GM23248 (cell line): ENCODE measurements around the gene OOSP2. TPM values are rescaled to one million over a fixed set of nuclear protein-coding genes. Genes with fewer than 3 reads are reported as not detected.
"Not testable (repeated sequence)": the region's sequence is repeated elsewhere in the genome, so short reads cannot be mapped to it uniquely, and the experiment has no call there.

Source experiments
- DNase-seq: peaks from one replicate; pipeline ENCODE4 v3.0.0-alpha.2; 2015
- H2AFZ ChIP-seq: fragments of 200-600 bp; sonication (generic); 2 replicates; pipeline ENCODE4 v1.6.1; 2016; ENCODE audit warnings: antibody characterized with exemption
- H3F3A ChIP-seq: fragments of 200-600 bp; sonication (generic); 2 replicates; pipeline ENCODE4 v1.6.1; 2016; ENCODE audit warnings: mild to moderate bottlenecking, antibody characterized with exemption, mixed run types; ENCODE audit not compliant: insufficient read depth
- H3K27ac ChIP-seq: fragments of 200-600 bp; sonication (generic); 2 replicates; pipeline ENCODE4 v1.5.1; 2016; ENCODE audit warnings: mild to moderate bottlenecking
- H3K27me3 ChIP-seq: fragments of 200-600 bp; sonication (generic); replicated peaks from 2 replicates; pipeline ENCODE4 v1.6.1; 2016; ENCODE audit warnings: mild to moderate bottlenecking; ENCODE audit not compliant: insufficient read depth
- H3K36me3 ChIP-seq: fragments of 200-600 bp; sonication (generic); 2 replicates; pipeline ENCODE4 v1.6.1; 2016; ENCODE audit warnings: low read depth, mild to moderate bottlenecking
- H3K4me1 ChIP-seq: fragments of 200-600 bp; sonication (generic); 2 replicates; pipeline ENCODE4 v1.6.1; 2016; ENCODE audit warnings: mild to moderate bottlenecking; ENCODE audit not compliant: insufficient read depth
- H3K4me2 ChIP-seq: fragments of 200-600 bp; sonication (generic); one replicate; pipeline ENCODE4 v1.6.1; 2016; ENCODE audit warnings: mild to moderate bottlenecking; ENCODE audit not compliant: unreplicated experiment
- H3K4me3 ChIP-seq: fragments of 200-600 bp; sonication (generic); 2 replicates; pipeline ENCODE4 v1.5.1; 2016; ENCODE audit warnings: mild to moderate bottlenecking
- H3K79me2 ChIP-seq: fragments of 200-600 bp; sonication (generic); 2 replicates; pipeline ENCODE4 v1.6.1; 2016; ENCODE audit warnings: mild to moderate bottlenecking; ENCODE audit not compliant: insufficient read depth
- H3K9ac ChIP-seq: fragments of 200-600 bp; sonication (generic); 2 replicates; pipeline ENCODE4 v1.6.1; 2016; ENCODE audit warnings: mild to moderate bottlenecking
- H3K9me2 ChIP-seq: fragments of 200-600 bp; sonication (generic); 2 replicates; pipeline ENCODE4 v1.6.1; 2016; ENCODE audit warnings: mixed run types, mild to moderate bottlenecking, moderate library complexity; ENCODE audit not compliant: insufficient read depth
- H3K9me3 ChIP-seq: fragments of 200-600 bp; sonication (generic); one replicate; pipeline ENCODE4 v1.6.1; 2017; ENCODE audit warnings: low read depth
- H4K20me1 ChIP-seq: fragments of 200-600 bp; sonication (generic); 2 replicates; pipeline ENCODE4 v1.6.0; 2016; ENCODE audit not compliant: insufficient read depth
- EZH2 ChIP-seq: fragments of 200-600 bp; sonication (generic); IDR thresholded peaks from 2 replicates; pipeline ENCODE4 v1.6.1; 2018; ENCODE audit warnings: antibody characterized with exemption, mild to moderate bottlenecking; ENCODE audit not compliant: insufficient read depth, poor library complexity, severe bottlenecking
- EZH2phosphoT487 ChIP-seq: fragments of 200-600 bp; sonication (generic); IDR thresholded peaks from 2 replicates; pipeline ENCODE4 v1.6.1; 2018; ENCODE audit warnings: antibody characterized with exemption, moderate library complexity, mild to moderate bottlenecking, low read depth; ENCODE audit not compliant: insufficient read depth
- WGBS, 2 experiments: methylation state at CpG; one replicate each; pipeline ENCODE4 v1.1.6; 2015 to 2017; ENCODE audit warnings: low lambda C conversion rate in 2 of 2, low coverage in 1 of 2; ENCODE audit errors: missing lambda C conversion rate in 2 of 2; 5-methylcytosine and 5-hydroxymethylcytosine counted together
- in situ Hi-C: fragments of 300-500 bp; cut with MboI; formaldehyde crosslinking; loops from 2 replicates; pipeline ENCODE4 v1.15.0; 2020
- polyA plus RNA-seq: library from polyadenylated mRNA; unstranded; fragments of >200 nt; fragmentation: Nextera tagmentation; extraction: Ambion mirVana; gene quantifications from 2 replicates; pipeline ENCODE4 v1.2.1, GENCODE V29; 2016
- total RNA-seq: library from RNA; depleted of rRNA; stranded (reverse); fragments of >200 nt; shearing (Covaris generic); gene quantifications from 2 replicates; pipeline ENCODE4 v1.2.3, GENCODE V29; 2014

OOSP2 gene
- total and polyA plus RNA-seq, 2 experiments from 2014 or later = not detected

DNA sequence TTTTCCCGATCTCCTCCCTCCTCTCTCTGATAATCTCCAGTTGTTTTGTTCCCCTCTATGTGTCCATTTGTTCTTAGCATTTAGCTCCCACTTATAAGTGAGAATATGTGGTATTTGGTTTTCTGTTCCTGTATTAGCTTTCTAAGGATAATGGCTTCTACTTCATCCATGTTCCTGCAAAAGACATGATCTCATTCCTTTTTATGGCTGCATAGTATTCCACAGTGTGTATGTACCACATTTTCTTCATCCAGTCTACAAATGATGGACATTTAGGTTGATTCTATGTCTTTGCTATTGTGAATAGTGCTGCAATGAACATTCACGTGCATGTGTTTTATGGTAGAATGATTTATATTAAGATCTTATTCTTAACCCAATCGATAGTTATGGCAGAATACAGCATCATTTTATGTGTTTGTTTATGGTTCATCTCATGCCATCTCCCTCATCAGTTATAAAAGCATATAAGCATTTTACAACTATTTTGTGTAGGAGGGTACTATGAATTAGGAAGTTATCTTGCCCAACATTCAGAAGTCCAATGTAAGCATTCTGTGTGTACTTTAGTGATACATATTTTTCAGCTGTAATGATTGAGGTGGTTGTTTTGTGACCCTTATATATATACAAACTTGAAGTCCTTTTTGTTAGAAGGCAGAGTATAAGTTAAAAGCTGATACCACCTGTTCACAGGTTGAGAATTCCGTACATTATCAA, 19.5 kb downstream of the OOSP2 start:
- H3K9me2 ChIP-seq = no peaks in the 10 kb centered on the region
- H3K9ac ChIP-seq = no peak overlapping the region
- H3K36me3 ChIP-seq = no peaks in the 10 kb centered on the region
- DNase-seq = no peak
- H3K4me2 ChIP-seq = no peak overlapping the region
- no peak overlapping the region for H3K4me3 ChIP-seq
- no peaks in the 10 kb centered on the region for H3K27me3 ChIP-seq
- H3K27ac ChIP-seq = no peak overlapping the region
- no peaks in the 10 kb centered on the region for H3K4me1 ChIP-seq
- peaks cover 3% of the 10 kb centered on the region for H3K9me3 ChIP-seq
- WGBS, 2 experiments = 35 to 37% methylated on average over 4 of the region's 4 CpGs
- H3F3A ChIP-seq = no peaks in the 10 kb centered on the region
- H2AFZ ChIP-seq = no peak overlapping the region
- in situ Hi-C loops = no loop called here
- H4K20me1 ChIP-seq = no peaks in the 10 kb centered on the region
- TF ChIP-seq EZH2phosphoT487 (no peak), EZH2 (no peak)
- H3K79me2 ChIP-seq = no peaks in the 10 kb centered on the region

DNA sequence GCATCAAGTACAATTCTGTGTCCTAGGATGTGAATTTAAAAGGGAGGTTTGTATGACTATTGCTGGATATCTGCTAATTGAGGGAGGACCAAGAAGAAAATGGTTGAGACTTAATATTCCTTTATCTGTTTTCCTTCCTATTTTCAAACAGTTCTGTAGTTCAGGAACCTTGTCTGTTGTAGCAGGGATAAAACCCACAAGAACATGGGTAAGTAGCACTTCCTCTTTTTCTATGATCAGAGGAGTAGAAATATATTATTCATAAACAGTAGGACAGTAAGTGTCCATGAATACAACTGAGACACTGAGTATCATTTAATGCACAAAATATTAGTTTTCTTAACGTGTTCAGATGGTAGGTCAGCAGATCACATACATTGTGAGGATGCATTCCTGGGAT, 23.9 kb downstream of the OOSP2 start:
- H3K27me3 ChIP-seq = no peaks in the 10 kb centered on the region
- H3K36me3 ChIP-seq = no peaks in the 10 kb centered on the region
- no peak overlapping the region for H3K4me3 ChIP-seq
- no peaks in the 10 kb centered on the region for H3K4me1 ChIP-seq
- H3K27ac ChIP-seq = no peak overlapping the region
- no peak for TF ChIP-seq EZH2phosphoT487
- no peak for TF ChIP-seq EZH2
- H3K9me3 ChIP-seq = no peaks in the 10 kb centered on the region
- H3K9ac ChIP-seq = no peak overlapping the region
- no peaks in the 10 kb centered on the region for H3F3A ChIP-seq
- no peaks in the 10 kb centered on the region for H3K9me2 ChIP-seq
- H3K79me2 ChIP-seq = no peaks in the 10 kb centered on the region
- DNase-seq = no peak
- H3K4me2 ChIP-seq = no peak overlapping the region
- in situ Hi-C loops = no loop called here
- H2AFZ ChIP-seq = no peak overlapping the region
- WGBS, 2 experiments = 4 to 20% methylated on average over 1 of the region's 1 CpG
- no peaks in the 10 kb centered on the region for H4K20me1 ChIP-seq

DNA sequence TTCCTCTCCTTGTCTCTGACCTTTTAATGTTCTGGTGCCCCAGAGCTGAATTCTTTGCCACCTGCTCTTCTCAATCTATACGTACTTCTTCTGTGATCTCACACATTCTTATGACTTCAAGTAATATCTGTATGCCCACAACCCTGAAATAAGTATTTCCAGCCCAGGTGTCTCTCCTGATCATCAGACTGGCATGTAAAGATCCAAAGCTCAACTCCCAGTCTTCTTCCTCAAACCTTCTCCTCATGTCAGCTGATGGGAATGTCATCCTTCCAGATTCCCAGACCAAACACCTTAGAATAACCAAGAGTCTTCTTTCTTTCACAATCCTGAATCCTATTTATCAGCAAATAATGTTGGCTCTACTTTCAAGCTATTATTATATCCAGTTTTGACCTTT, 25.6 kb downstream of the OOSP2 start:
- DNase-seq = no peak
- H3F3A ChIP-seq = no peaks in the 10 kb centered on the region
- no peaks in the 10 kb centered on the region for H3K79me2 ChIP-seq
- no peak overlapping the region for H2AFZ ChIP-seq
- 28 to 30% methylated on average over 1 of the region's 1 CpG for WGBS, 2 experiments
- no peaks in the 10 kb centered on the region for H3K27me3 ChIP-seq
- in situ Hi-C loops = no loop called here
- no peaks in the 10 kb centered on the region for H3K9me2 ChIP-seq
- no peaks in the 10 kb centered on the region for H3K36me3 ChIP-seq
- no peaks in the 10 kb centered on the region for H3K4me1 ChIP-seq
- TF ChIP-seq EZH2phosphoT487 (no peak), EZH2 (no peak)
- H3K9me3 ChIP-seq = no peaks in the 10 kb centered on the region
- no peak overlapping the region for H3K4me2 ChIP-seq
- no peak overlapping the region for H3K9ac ChIP-seq
- no peak overlapping the region for H3K4me3 ChIP-seq
- H4K20me1 ChIP-seq = no peaks in the 10 kb centered on the region
- no peak overlapping the region for H3K27ac ChIP-seq

DNA sequence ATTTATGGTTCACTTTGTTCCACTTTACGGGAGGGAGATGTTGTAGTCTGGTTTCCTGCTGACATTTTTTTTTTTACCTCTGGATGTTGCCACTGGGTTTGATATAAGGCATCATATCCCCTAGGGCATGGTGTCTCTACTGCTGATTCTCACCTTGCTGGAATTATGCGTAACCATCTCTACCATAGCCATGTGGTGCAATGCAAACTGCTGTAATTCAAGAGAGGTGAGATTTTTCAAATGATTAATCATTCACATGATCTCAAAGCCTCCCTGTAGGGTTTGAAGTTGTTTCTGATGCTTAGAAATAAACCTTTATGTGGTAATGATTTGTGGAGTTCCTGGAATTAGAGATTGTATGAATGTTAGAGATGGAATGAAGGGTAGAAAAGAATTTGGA, 29.2 kb downstream of the OOSP2 start:
- DNase-seq = no peak
- no peaks in the 10 kb centered on the region for H3K36me3 ChIP-seq
- no peaks in the 10 kb centered on the region for H3K9me2 ChIP-seq
- H4K20me1 ChIP-seq = no peaks in the 10 kb centered on the region
- H3K4me2 ChIP-seq = no peak overlapping the region
- in situ Hi-C loops = no loop called here
- no peaks in the 10 kb centered on the region for H3K79me2 ChIP-seq
- no peaks in the 10 kb centered on the region for H3K9me3 ChIP-seq
- 21 to 25% methylated on average over 2 of the region's 2 CpGs for WGBS, 2 experiments
- H3K27me3 ChIP-seq = no peaks in the 10 kb centered on the region
- no peak overlapping the region for H2AFZ ChIP-seq
- H3F3A ChIP-seq = no peaks in the 10 kb centered on the region
- no peaks in the 10 kb centered on the region for H3K4me1 ChIP-seq
- no peak overlapping the region for H3K9ac ChIP-seq
- H3K4me3 ChIP-seq = no peak overlapping the region
- TF ChIP-seq EZH2 (no peak), EZH2phosphoT487 (no peak)
- no peak overlapping the region for H3K27ac ChIP-seq

DNA sequence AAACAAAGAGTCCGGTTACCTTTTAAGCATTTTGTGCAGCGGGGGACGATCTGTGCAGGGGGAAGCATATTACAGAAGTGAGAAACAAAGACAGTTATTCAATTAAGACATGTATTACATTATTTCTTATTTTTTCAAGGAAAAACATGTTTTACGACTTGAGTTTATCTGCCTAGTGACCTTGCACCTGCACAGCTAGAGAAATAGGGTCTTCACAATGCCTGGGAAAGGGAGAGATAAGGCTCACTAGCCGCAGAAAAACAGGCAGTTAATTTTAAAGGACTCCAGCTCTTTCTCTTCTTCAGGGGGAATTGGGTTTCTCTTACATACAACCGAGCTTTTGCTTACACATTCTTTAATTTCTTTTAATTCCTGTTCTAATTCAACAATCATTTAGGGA, 31.4 kb downstream of the OOSP2 start:
- H3K4me2 ChIP-seq, H3K79me2 ChIP-seq, DNase-seq, H3K9me3 ChIP-seq, H3K4me3 ChIP-seq, H3K9ac ChIP-seq, H3K9me2 ChIP-seq, in situ Hi-C loops, H3K4me1 ChIP-seq, H3K36me3 ChIP-seq, H4K20me1 ChIP-seq, H2AFZ ChIP-seq, H3F3A ChIP-seq, H3K27ac ChIP-seq, H3K27me3 ChIP-seq: not testable (repeated sequence)
- 30 to 44% methylated on average over 6 of the region's 6 CpGs for WGBS, 2 experiments
